ENCODE data around the gene IGF2.

IGF2 gene

GRCh38 chr11:2095198-2095520 is 44.0 kb downstream of the IGF2 start:
- H3K18ac ChIP-seq (ENCODE audit: low read length): peak overlapping the region; percentile 58
- H3K9me3 ChIP-seq (replicated peaks in 1 of 2; ENCODE audit: control insufficient read depth in 2 of 2, insufficient read depth in 1 of 2, low read depth in 1 of 2, low read length in 2 of 2): peaks cover 0 to 4% of the 10 kb centered on the region in 2 donors
- peaks cover 0 to 16% (median 0%) of the 10 kb centered on the region in 3 experiments for H3K27me3 ChIP-seq (ENCODE audit: control insufficient read depth in 3 of 3, insufficient read depth in 3 of 3, low read depth in 1 of 3, low read length in 3 of 3)
- no peak for DNase-seq (ENCODE audit: low spot score)
- H3K4ac ChIP-seq (ENCODE audit: low read length): no peak overlapping the region
- peak overlapping the region; percentile 54 for H2AK5ac ChIP-seq (ENCODE audit: low read depth, low read length)
- no peak overlapping the region for H3K4me3 ChIP-seq (ENCODE audit: low read length in 2 of 2)
- H2BK12ac ChIP-seq (ENCODE audit: low read length): no peak overlapping the region
- no peaks in the 10 kb centered on the region for H3K36me3 ChIP-seq (replicated peaks in 1 of 2; ENCODE audit: control insufficient read depth in 2 of 2, insufficient read depth in 2 of 2, low read length in 2 of 2)
- H4K91ac ChIP-seq (ENCODE audit: low read depth, low read length, poor library complexity): no peak overlapping the region
- no CpG with 5 or more reads among the region's 6 CpGs for WGBS, 2 donors (ENCODE audit: extremely low coverage in 2 of 2, insufficient read length in 2 of 2, insufficient replicate concordance in 1 of 2)
- H3K4me1 ChIP-seq (ENCODE audit: control insufficient read depth in 2 of 2, insufficient read depth in 1 of 2, low read depth in 1 of 2, low read length in 2 of 2): peaks cover 9 to 15% of the 10 kb centered on the region in 2 donors
- no peak overlapping the region for H3K23ac ChIP-seq (ENCODE audit: low read depth, low read length, poor library complexity)
- no peak overlapping the region for H2BK120ac ChIP-seq (ENCODE audit: low read depth, low read length)
- H3K14ac ChIP-seq (ENCODE audit: low read length): no peak overlapping the region
- no peak overlapping the region for H3K4me2 ChIP-seq (ENCODE audit: insufficient read depth, low read length, poor library complexity, severe bottlenecking)
- no peak overlapping the region for H3K9ac ChIP-seq (ENCODE audit: low read depth, low read length, poor library complexity)
- H4K8ac ChIP-seq (ENCODE audit: low read depth, low read length): no peak overlapping the region
- no peak overlapping the region for H3K27ac ChIP-seq (replicated peaks; ENCODE audit: low read length)
- H2BK15ac ChIP-seq (ENCODE audit: low read length): no peak overlapping the region
- no peak overlapping the region for H2BK5ac ChIP-seq (ENCODE audit: low read length)
- peaks cover 4% of the 10 kb centered on the region for H3K79me1 ChIP-seq (ENCODE audit: low read depth, low read length)
- no peak overlapping the region for H2AFZ ChIP-seq (ENCODE audit: low read length)

GRCh38 chr11:2094354-2095197 is 44.6 kb downstream of the IGF2 start:
- no peak overlapping the region for H3K4me3 ChIP-seq (ENCODE audit: low read length in 2 of 2)
- H3K36me3 ChIP-seq (replicated peaks in 1 of 2; ENCODE audit: control insufficient read depth in 2 of 2, insufficient read depth in 2 of 2, low read length in 2 of 2): no peaks in the 10 kb centered on the region
- H2AK5ac ChIP-seq (ENCODE audit: low read depth, low read length): peak overlapping the region; percentile 54
- H3K79me1 ChIP-seq (ENCODE audit: low read depth, low read length): peaks cover 2% of the 10 kb centered on the region
- no peak overlapping the region for H3K27ac ChIP-seq (replicated peaks; ENCODE audit: low read length)
- no peak overlapping the region for H2BK5ac ChIP-seq (ENCODE audit: low read length)
- H3K14ac ChIP-seq (ENCODE audit: low read length): no peak overlapping the region
- H4K8ac ChIP-seq (ENCODE audit: low read depth, low read length): no peak overlapping the region
- H2AFZ ChIP-seq (ENCODE audit: low read length): no peak overlapping the region
- no peak overlapping the region for H2BK120ac ChIP-seq (ENCODE audit: low read depth, low read length)
- H3K4ac ChIP-seq (ENCODE audit: low read length): no peak overlapping the region
- peaks cover 0 to 4% of the 10 kb centered on the region in 2 donors for H3K9me3 ChIP-seq (replicated peaks in 1 of 2; ENCODE audit: control insufficient read depth in 2 of 2, insufficient read depth in 1 of 2, low read depth in 1 of 2, low read length in 2 of 2)
- no peak overlapping the region for H2BK15ac ChIP-seq (ENCODE audit: low read length)
- DNase-seq (ENCODE audit: low spot score): no peak
- WGBS, 2 donors (ENCODE audit: extremely low coverage in 2 of 2, insufficient read length in 2 of 2, insufficient replicate concordance in 1 of 2): no CpG with 5 or more reads among the region's 21 CpGs
- H3K23ac ChIP-seq (ENCODE audit: low read depth, low read length, poor library complexity): no peak overlapping the region
- no peak overlapping the region for H3K4me2 ChIP-seq (ENCODE audit: insufficient read depth, low read length, poor library complexity, severe bottlenecking)
- peaks cover 9 to 13% of the 10 kb centered on the region in 2 donors for H3K4me1 ChIP-seq (ENCODE audit: control insufficient read depth in 2 of 2, insufficient read depth in 1 of 2, low read depth in 1 of 2, low read length in 2 of 2)
- H3K9ac ChIP-seq (ENCODE audit: low read depth, low read length, poor library complexity): no peak overlapping the region
- H3K27me3 ChIP-seq (ENCODE audit: control insufficient read depth in 3 of 3, insufficient read depth in 3 of 3, low read depth in 1 of 3, low read length in 3 of 3): peaks cover 0 to 16% (median 0%) of the 10 kb centered on the region in 3 experiments
- H2BK12ac ChIP-seq (ENCODE audit: low read length): no peak overlapping the region
- no peak overlapping the region for H4K91ac ChIP-seq (ENCODE audit: low read depth, low read length, poor library complexity)
- H3K18ac ChIP-seq (ENCODE audit: low read length): peak overlapping the region; percentile 33

- Histone ChIP-seq H3K79me1 (ENCODE audit: low read depth, low read length) (peaks cover 2% of the 10 kb centered on the region), H2AK5ac (ENCODE audit: low read depth, low read length) (peak overlapping the region; percentile 53), H3K36me3 (replicated peaks in 1 of 2; ENCODE audit: control insufficient read depth in 2 of 2, insufficient read depth in 2 of 2, low read length in 2 of 2) (no peaks in the 10 kb centered on the region), H3K4ac (ENCODE audit: low read length) (no peak overlapping the region), H4K8ac (ENCODE audit: low read depth, low read length) (no peak overlapping the region), H2BK15ac (ENCODE audit: low read length) (no peak overlapping the region), H3K4me1 (ENCODE audit: control insufficient read depth in 2 of 2, insufficient read depth in 1 of 2, low read depth in 1 of 2, low read length in 2 of 2) (peaks cover 9 to 13% of the 10 kb centered on the region in 2 donors), H3K9me3 (replicated peaks in 1 of 2; ENCODE audit: control insufficient read depth in 2 of 2, insufficient read depth in 1 of 2, low read depth in 1 of 2, low read length in 2 of 2) (peaks cover 0 to 4% of the 10 kb centered on the region in 2 donors), H3K9ac (ENCODE audit: low read depth, low read length, poor library complexity) (no peak overlapping the region), H3K4me3 (ENCODE audit: low read length in 2 of 2) (peak overlapping the region in 1 of 2 donors; percentile 36), H3K23ac (ENCODE audit: low read depth, low read length, poor library complexity) (no peak overlapping the region), H3K18ac (ENCODE audit: low read length) (peak overlapping the region; percentile 76), H2BK12ac (ENCODE audit: low read length) (no peak overlapping the region), H2AFZ (ENCODE audit: low read length) (no peak overlapping the region), H3K14ac (ENCODE audit: low read length) (no peak overlapping the region), H4K91ac (ENCODE audit: low read depth, low read length, poor library complexity) (no peak overlapping the region), H3K27ac (replicated peaks; ENCODE audit: low read length) (no peak overlapping the region), H3K27me3 (ENCODE audit: control insufficient read depth in 3 of 3, insufficient read depth in 3 of 3, low read depth in 1 of 3, low read length in 3 of 3) (peaks cover 0 to 16% (median 0%) of the 10 kb centered on the region in 3 experiments), H2BK120ac (ENCODE audit: low read depth, low read length) (no peak overlapping the region), H2BK5ac (ENCODE audit: low read length) (peak overlapping the region; percentile 39), H3K4me2 (ENCODE audit: insufficient read depth, low read length, poor library complexity, severe bottlenecking) (no peak overlapping the region)
- no peak for DNase-seq (ENCODE audit: low spot score)
- WGBS, 2 donors (ENCODE audit: extremely low coverage in 2 of 2, insufficient read length in 2 of 2, insufficient replicate concordance in 1 of 2): no CpG with 5 or more reads among the region's 18 CpGs
These were observed 45.4 kb downstream of the IGF2 start for GRCh38 chr11:2093575-2094353.

- no peak overlapping the region for H3K9ac ChIP-seq (ENCODE audit: low read depth, low read length, poor library complexity)
- no peaks in the 10 kb centered on the region for H3K36me3 ChIP-seq (replicated peaks in 1 of 2; ENCODE audit: control insufficient read depth in 2 of 2, insufficient read depth in 2 of 2, low read length in 2 of 2)
- H2AK5ac ChIP-seq (ENCODE audit: low read depth, low read length): peak overlapping the region; percentile 11
- no peak for DNase-seq (ENCODE audit: low spot score)
- H3K27ac ChIP-seq (replicated peaks; ENCODE audit: low read length): no peak overlapping the region
- no peak overlapping the region for H3K18ac ChIP-seq (ENCODE audit: low read length)
- no peak overlapping the region for H3K14ac ChIP-seq (ENCODE audit: low read length)
- no peak overlapping the region for H2BK120ac ChIP-seq (ENCODE audit: low read depth, low read length)
- peaks cover 8 to 13% of the 10 kb centered on the region in 2 donors for H3K4me1 ChIP-seq (ENCODE audit: control insufficient read depth in 2 of 2, insufficient read depth in 1 of 2, low read depth in 1 of 2, low read length in 2 of 2)
- H3K27me3 ChIP-seq (ENCODE audit: control insufficient read depth in 3 of 3, insufficient read depth in 3 of 3, low read depth in 1 of 3, low read length in 3 of 3): peaks cover 0 to 9% (median 0%) of the 10 kb centered on the region in 3 experiments
- H2AFZ ChIP-seq (ENCODE audit: low read length): no peak overlapping the region
- H3K4ac ChIP-seq (ENCODE audit: low read length): no peak overlapping the region
- no peak overlapping the region for H3K4me3 ChIP-seq (ENCODE audit: low read length in 2 of 2)
- H2BK5ac ChIP-seq (ENCODE audit: low read length): peak overlapping the region; percentile 13
- H2BK15ac ChIP-seq (ENCODE audit: low read length): no peak overlapping the region
- H4K91ac ChIP-seq (ENCODE audit: low read depth, low read length, poor library complexity): no peak overlapping the region
- peak overlapping the region; percentile 55 for H3K23ac ChIP-seq (ENCODE audit: low read depth, low read length, poor library complexity)
- no peak overlapping the region for H3K4me2 ChIP-seq (ENCODE audit: insufficient read depth, low read length, poor library complexity, severe bottlenecking)
- H3K79me1 ChIP-seq (ENCODE audit: low read depth, low read length): peaks cover 2% of the 10 kb centered on the region
- no peak overlapping the region for H2BK12ac ChIP-seq (ENCODE audit: low read length)
- no CpG with 5 or more reads among the region's 10 CpGs for WGBS, 2 donors (ENCODE audit: extremely low coverage in 2 of 2, insufficient read length in 2 of 2, insufficient replicate concordance in 1 of 2)
- peaks cover 0 to 4% of the 10 kb centered on the region in 2 donors for H3K9me3 ChIP-seq (replicated peaks in 1 of 2; ENCODE audit: control insufficient read depth in 2 of 2, insufficient read depth in 1 of 2, low read depth in 1 of 2, low read length in 2 of 2)
- H4K8ac ChIP-seq (ENCODE audit: low read depth, low read length): no peak overlapping the region
These were observed 46.2 kb downstream of the IGF2 start for GRCh38 chr11:2092956-2093412.

All from neuronal stem cell (in vitro differentiated cells).